C4-2B (cell line): Measurements from ENCODE around the gene MORN1.

Experiments
- H3K27ac ChIP-seq: fragments of 450-650 bp; 2 replicates; pipeline ENCODE4 v1.5.1; 2017
- CTCF ChIP-seq: fragments of 450-650 bp; conservative IDR thresholded peaks from 2 replicates; pipeline ENCODE4 v1.5.1; 2017; ENCODE audit warnings: mild to moderate bottlenecking
- ZFX ChIP-seq: fragments of 450-650 bp; IDR thresholded peaks from 2 replicates; pipeline ENCODE4 v1.6.1; 2017

Gene MORN1

GRCh38 chr1:2322065-2322571 is 69.2 kb downstream of the MORN1 start:
- no peak overlapping the region for H3K27ac ChIP-seq
- TF ChIP-seq ZFX (no peak), CTCF (no peak)

GRCh38 chr1:2320760-2321667 is 70.3 kb downstream of the MORN1 start:
- no peak for TF ChIP-seq CTCF
- H3K27ac ChIP-seq, result no peak overlapping the region

GRCh38 chr1:2320006-2320405 is 71.3 kb downstream of the MORN1 start:
- H3K27ac ChIP-seq, result no peak overlapping the region
- TF ChIP-seq ZFX (no peak), CTCF (no peak)

- TF ChIP-seq ZFX (no peak), CTCF (no peak)
- H3K27ac ChIP-seq, result no peak overlapping the region
Measured at GRCh38 chr1:2319291-2319690, 72.1 kb downstream of the MORN1 start.

GRCh38 chr1:2318314-2319278 is 72.8 kb downstream of the MORN1 start:
- no peak overlapping the region for H3K27ac ChIP-seq
- TF ChIP-seq ZFX, result no peak
- no peak for TF ChIP-seq CTCF

GRCh38 chr1:2317230-2318065 is 73.9 kb downstream of the MORN1 start:
- TF ChIP-seq ZFX, result no peak
- no peak for TF ChIP-seq CTCF

More at GRCh38 chr1:2317230-2318065, 73.9 kb downstream of the MORN1 start:
- H3K27ac ChIP-seq, result no peak overlapping the region
